A172 (cell line): ENCODE measurements around the gene LCMT2. TPM values are rescaled to one million over a fixed set of nuclear protein-coding genes. Genes with fewer than 3 reads are reported as not detected.

ENCODE experiments used
- DNase-seq: peaks from one replicate; pipeline ENCODE4 v3.0.0-alpha.2; 2015; ENCODE audit warnings: low spot score
- total RNA-seq: library from RNA; depleted of rRNA; stranded (reverse); fragments of >200 nt; shearing (Covaris generic); gene quantifications from 2 replicates; pipeline ENCODE4 v1.2.3, GENCODE V29; 2014; rRNA removed

LCMT2 gene
- total RNA-seq, 1 experiment from 2014 or later = 17.7 TPM

GRCh38 chr15:43276563-43277200, 53.7 kb downstream of the LCMT2 start:
- DNase-seq = no peak

- no peak for DNase-seq
These were observed 54.4 kb downstream of the LCMT2 start for GRCh38 chr15:43275740-43276562.

GRCh38 chr15:43274136-43274535, 56.2 kb downstream of the LCMT2 start:
- DNase-seq = peak; percentile 64

Other genes with a start within 250 kb of the LCMT2 start
- 26.4 and 30.7 TPM in 2 replicates for gene UBR1, start 224.5 kb downstream of the LCMT2 start, total RNA-seq
- gene TMEM62, start 197.0 kb downstream of the LCMT2 start, total RNA-seq = 23.4 and 39.2 TPM in 2 replicates
- 90.6 and 92.1 TPM in 2 replicates for gene CCNDBP1, start 145.2 kb downstream of the LCMT2 start, total RNA-seq
- gene EPB42, start 109.6 kb downstream of the LCMT2 start, total RNA-seq = not detected in 2 replicates
- gene TGM5, start 63.6 kb downstream of the LCMT2 start, total RNA-seq = 0.14 TPM in 1 of 2 replicates, not detected in the other
- gene TGM7, start 28.3 kb downstream of the LCMT2 start, total RNA-seq = not detected in 2 replicates
- gene ZSCAN29, start 40.5 kb upstream of the LCMT2 start, total RNA-seq = 3.4 and 6.6 TPM in 2 replicates
- gene TUBGCP4, start 40.5 kb upstream of the LCMT2 start, total RNA-seq = 9.0 and 11.2 TPM in 2 replicates
- gene TP53BP1, start 162.6 kb upstream of the LCMT2 start, total RNA-seq = 42.3 and 43.7 TPM in 2 replicates
- gene MAP1A, start 187.0 kb upstream of the LCMT2 start, total RNA-seq = 45.0 and 53.1 TPM in 2 replicates